Naive thymus-derived CD4-positive, alpha-beta T cell (primary cell): ENCODE data around the gene CDH4. TPM values are rescaled to one million over a fixed set of nuclear protein-coding genes. Genes with fewer than 3 reads are reported as not detected.

Source experiments
- ATAC-seq: fragments of 150-1000 bp; cut with Tn5 transposase; 2 replicates; pipeline ENCODE4 v1.10.0; 2021; ENCODE audit warnings: mild to moderate bottlenecking, moderate library complexity
- CTCF ChIA-PET: fragments of 350-600 bp; sonication (Branson Sonifier 250); formaldehyde crosslinking; loops from one replicate; lab custom pipeline; 2021; ENCODE audit warnings: antibody characterized with exemption; lab: Charles Lee
- POLR2A ChIA-PET: fragments of 350-600 bp; sonication (Branson Sonifier 250); formaldehyde crosslinking; loops from one replicate; lab custom pipeline; 2021; ENCODE audit warnings: antibody characterized with exemption, inconsistent platforms; lab: Charles Lee
- DNase-seq, 9 donors: peaks; one replicate each; pipeline versions ENCODE4 v3.0.0 to v3.0.0-alpha.2; 2020 to 2022; ENCODE audit warnings: mixed read lengths in 1 of 9
- H3K27ac ChIP-seq: one replicate; pipeline ENCODE4 v1.7.0; 2013; ENCODE audit warnings: mild to moderate bottlenecking, low read depth, low read length, moderate library complexity
- H3K27me3 ChIP-seq, 2 donors: one replicate each; pipeline ENCODE4 v1.7.0; 2013; ENCODE audit warnings: low read length in 2 of 2, mild to moderate bottlenecking in 2 of 2, moderate library complexity in 2 of 2; ENCODE audit not compliant: control insufficient read depth in 2 of 2, insufficient read depth in 2 of 2
- H3K36me3 ChIP-seq, 3 experiments: 1 replicate in 2 of 3; 2 replicates in 1 of 3; pipeline ENCODE4 v1.7.0; 2013; ENCODE audit warnings: low read length in 3 of 3, mild to moderate bottlenecking in 3 of 3, moderate library complexity in 1 of 3; ENCODE audit not compliant: insufficient read depth in 3 of 3, control insufficient read depth in 2 of 3
- H3K4me1 ChIP-seq, 2 donors: one replicate each; pipeline ENCODE4 v1.7.0; 2013; ENCODE audit warnings: low read length in 2 of 2, mild to moderate bottlenecking in 2 of 2, moderate library complexity in 1 of 2; ENCODE audit not compliant: control insufficient read depth in 2 of 2, insufficient read depth in 2 of 2
- H3K4me3 ChIP-seq: 2 replicates; pipeline ENCODE4 v1.7.0; 2013; ENCODE audit warnings: mild to moderate bottlenecking, low read length
- H3K9me3 ChIP-seq, 3 experiments: 1 replicate in 2 of 3; 2 replicates in 1 of 3; pipeline ENCODE4 v1.7.0; 2013; ENCODE audit warnings: low read length in 3 of 3; ENCODE audit not compliant: control insufficient read depth in 2 of 3
- H3K27ac Mint-ChIP-seq, 9 donors: one replicate each; pipeline ENCODE4 v1.8.0; 2020 to 2022; ENCODE audit warnings: mixed read lengths in 9 of 9, mild to moderate bottlenecking in 8 of 9, moderate library complexity in 5 of 9, inconsistent platforms in 2 of 9
- H3K27me3 Mint-ChIP-seq, 5 donors: one replicate each; pipeline ENCODE4 v1.8.0; 2021 to 2022; ENCODE audit warnings: mixed read lengths in 5 of 5, mild to moderate bottlenecking in 1 of 5
- H3K36me3 Mint-ChIP-seq, 5 donors: one replicate each; pipeline ENCODE4 v1.8.0; 2020 to 2022; ENCODE audit warnings: mixed read lengths in 5 of 5, mild to moderate bottlenecking in 3 of 5, inconsistent platforms in 1 of 5
- H3K4me1 Mint-ChIP-seq, 7 donors: one replicate each; pipeline ENCODE4 v1.8.0; 2020 to 2022; ENCODE audit warnings: mixed read lengths in 7 of 7, mild to moderate bottlenecking in 3 of 7, inconsistent platforms in 1 of 7
- H3K4me3 Mint-ChIP-seq, 10 donors: one replicate each; pipeline ENCODE4 v1.8.0; 2020 to 2022; ENCODE audit warnings: mild to moderate bottlenecking in 10 of 10, mixed read lengths in 10 of 10, moderate library complexity in 6 of 10, inconsistent platforms in 2 of 10
- H3K9me3 Mint-ChIP-seq, 11 donors: one replicate each; pipeline ENCODE4 v1.8.0; 2020 to 2022; ENCODE audit warnings: mixed read lengths in 11 of 11, mild to moderate bottlenecking in 4 of 11, inconsistent platforms in 1 of 11, moderate library complexity in 1 of 11
- intact Hi-C, 2 donors: fragments of 100-400 bp; cut with micrococcal nuclease; formaldehyde crosslinking; loops; one replicate each; pipeline ENCODE4 v1.15.1; 2023
- polyA plus RNA-seq, 2 donors: library from polyadenylated mRNA; unstranded; fragments of 300-500 nt; fragmentation: Illumina TruSeq; gene quantifications; one replicate each; pipeline ENCODE4 v1.2.3, GENCODE V29; 2021
- total RNA-seq, 6 experiments: library from RNA in 5 of 6; stranded (reverse) in 5 of 6; gene quantifications; 1 replicate in 5 of 6; 2 replicates in 1 of 6; pipeline ENCODE4 v1.2.3 and lab custom pipeline; 2021 to 2026

Gene CDH4
- total and polyA plus RNA-seq, 7 experiments from 2014 or later: 0.05 to 0.43 (median 0.14) TPM; not detected in 1

- no peak overlapping the region for H3K4me3 Mint-ChIP-seq
- H3K9me3 ChIP-seq: no peaks in the 10 kb centered on the region
- H3K27ac ChIP-seq: no peak overlapping the region
- H3K27ac Mint-ChIP-seq: no peak overlapping the region
- POLR2A ChIA-PET: no interaction called here
- intact Hi-C loops: no loop called here
- peaks cover 0 to 26% (median 7%) of the 10 kb centered on the region in 5 donors for H3K27me3 Mint-ChIP-seq
- no peaks in the 10 kb centered on the region for H3K36me3 Mint-ChIP-seq
- H3K27me3 ChIP-seq: no peaks in the 10 kb centered on the region
- no peak for DNase-seq
- no peak overlapping the region for H3K4me3 ChIP-seq
- CTCF ChIA-PET: no interaction called here
- H3K9me3 Mint-ChIP-seq: peaks cover 2 to 13% (median 6%) of the 10 kb centered on the region in 11 donors
- H3K4me1 Mint-ChIP-seq: no peaks in the 10 kb centered on the region
- no peaks in the 10 kb centered on the region for H3K4me1 ChIP-seq
- H3K36me3 ChIP-seq: no peaks in the 10 kb centered on the region
- ATAC-seq: no peak
Observed at GRCh38 chr20:61482901-61483300, 230.8 kb downstream of the CDH4 start.

DNA sequence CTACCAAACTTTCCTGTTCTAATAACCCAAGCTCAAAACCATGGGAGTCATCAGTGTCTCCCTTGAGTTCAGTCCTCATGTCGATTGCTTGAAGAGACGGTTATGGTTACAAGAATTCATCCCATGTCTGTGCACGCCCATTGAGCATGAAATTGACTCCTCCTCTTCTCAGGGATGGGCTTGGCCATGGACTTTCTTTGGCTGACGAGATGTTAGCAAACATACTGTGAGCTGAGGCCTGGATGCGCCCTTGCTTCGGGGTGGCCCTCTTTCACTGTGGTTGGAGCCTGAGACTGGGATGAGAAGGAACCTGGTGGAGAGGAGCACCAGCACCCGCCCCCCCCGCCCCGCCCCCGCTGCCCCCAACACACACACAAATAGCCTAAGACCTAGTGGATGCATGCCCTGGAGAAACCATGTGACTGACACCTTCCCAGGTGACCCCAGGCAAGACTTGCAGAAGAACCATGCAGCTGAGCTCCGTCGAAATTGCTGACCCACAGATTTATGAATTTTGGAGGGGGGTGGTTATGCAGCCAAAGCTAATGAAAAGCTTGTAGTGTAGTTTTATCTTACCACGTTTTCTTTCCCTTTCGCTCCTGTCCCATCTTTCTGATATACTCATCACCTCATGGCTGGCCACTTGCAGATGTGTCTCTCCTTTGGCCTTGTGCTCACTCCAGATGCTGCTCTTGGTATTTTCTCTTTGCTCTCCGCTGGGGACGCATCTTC is 231.4 kb downstream of the CDH4 start:
- Mint-ChIP-seq H3K4me1 (no peaks in the 10 kb centered on the region), H3K27me3 (peaks cover 0 to 20% (median 6%) of the 10 kb centered on the region in 5 donors), H3K27ac (no peak overlapping the region), H3K9me3 (peaks cover under 1 to 11% (median 6%) of the 10 kb centered on the region in 11 donors), H3K4me3 (no peak overlapping the region), H3K36me3 (no peaks in the 10 kb centered on the region)
- no peaks in the 10 kb centered on the region for H3K36me3 ChIP-seq
- H3K27ac ChIP-seq: no peak overlapping the region
- H3K4me3 ChIP-seq: no peak overlapping the region
- ATAC-seq (no peak), DNase-seq (no peak)
- ChIA-PET POLR2A (no interaction called here), CTCF (no interaction called here)
- intact Hi-C loops: no loop called here
- H3K9me3 ChIP-seq: no peaks in the 10 kb centered on the region
- no peaks in the 10 kb centered on the region for H3K27me3 ChIP-seq
- no peaks in the 10 kb centered on the region for H3K4me1 ChIP-seq

DNA sequence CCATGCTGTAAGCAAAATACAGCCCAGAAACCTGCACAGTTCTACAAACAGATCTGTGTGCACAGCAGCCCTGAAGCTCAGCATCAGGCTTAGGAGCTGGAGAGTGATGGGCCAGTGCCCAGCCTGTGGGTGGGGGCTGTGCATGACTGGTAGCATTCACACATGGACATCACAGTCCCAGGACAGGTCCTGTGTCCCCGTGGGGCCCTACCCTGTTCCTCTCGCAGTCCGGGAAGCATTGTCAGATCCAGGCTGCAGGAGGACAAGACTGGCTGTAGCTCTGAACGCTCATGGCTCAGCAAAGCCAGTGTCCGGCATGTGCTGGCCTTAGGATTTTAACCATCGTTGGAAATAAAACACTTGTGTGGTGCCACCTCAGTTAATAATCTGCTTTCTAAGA is 234.1 kb downstream of the CDH4 start:
- intact Hi-C loops: no loop called here
- Mint-ChIP-seq H3K4me1 (no peaks in the 10 kb centered on the region), H3K27ac (no peak overlapping the region), H3K27me3 (peaks cover 0 to 10% (median 0%) of the 10 kb centered on the region in 5 donors), H3K36me3 (no peaks in the 10 kb centered on the region), H3K4me3 (no peak overlapping the region), H3K9me3 (peaks cover 0 to 11% (median 0%) of the 10 kb centered on the region in 11 donors)
- Histone ChIP-seq H3K27ac (no peak overlapping the region), H3K36me3 (no peaks in the 10 kb centered on the region), H3K4me1 (no peaks in the 10 kb centered on the region), H3K27me3 (no peaks in the 10 kb centered on the region), H3K4me3 (no peak overlapping the region), H3K9me3 (no peaks in the 10 kb centered on the region)
- ChIA-PET CTCF (no interaction called here), POLR2A (no interaction called here)
- DNase-seq (no peak), ATAC-seq (no peak)

GRCh38 chr20:61487346-61487996 is 235.4 kb downstream of the CDH4 start:
- Mint-ChIP-seq H3K36me3 (no peaks in the 10 kb centered on the region), H3K27me3 (peaks cover 0 to 10% (median 0%) of the 10 kb centered on the region in 5 donors), H3K4me3 (no peak overlapping the region), H3K4me1 (no peaks in the 10 kb centered on the region), H3K9me3 (peaks cover 0 to 10% (median 0%) of the 10 kb centered on the region in 11 donors), H3K27ac (no peak overlapping the region)
- DNase-seq (no peak), ATAC-seq (no peak)
- CTCF ChIA-PET: no interaction called here
- intact Hi-C loops: no loop called here
- Histone ChIP-seq H3K9me3 (no peaks in the 10 kb centered on the region), H3K4me3 (no peak overlapping the region), H3K27me3 (no peaks in the 10 kb centered on the region), H3K27ac (no peak overlapping the region), H3K4me1 (no peaks in the 10 kb centered on the region), H3K36me3 (no peaks in the 10 kb centered on the region)
- POLR2A ChIA-PET: no interaction called here

DNA sequence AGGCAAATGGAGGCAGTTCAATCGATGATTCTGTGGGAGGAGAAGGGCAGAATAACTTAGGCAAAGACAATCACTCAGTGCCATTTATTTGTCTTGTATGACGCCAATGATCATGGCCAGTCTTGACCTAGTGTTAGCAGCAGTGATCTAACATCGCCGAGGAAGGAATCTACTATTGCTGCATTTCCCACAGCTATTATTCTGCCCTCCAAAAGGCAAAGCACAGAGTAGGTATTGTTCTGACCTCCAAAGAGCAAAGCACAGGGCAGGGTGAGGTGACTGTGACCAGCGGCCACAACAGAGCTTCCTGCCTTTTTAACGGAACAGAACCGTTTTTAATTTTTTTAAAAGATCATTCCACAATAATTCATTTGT is 235.9 kb downstream of the CDH4 start:
- Mint-ChIP-seq H3K4me3 (no peak overlapping the region), H3K9me3 (peaks cover 0 to 6% (median 0%) of the 10 kb centered on the region in 11 donors), H3K36me3 (no peaks in the 10 kb centered on the region), H3K4me1 (no peaks in the 10 kb centered on the region), H3K27ac (no peak overlapping the region), H3K27me3 (peaks cover 0 to 10% (median 0%) of the 10 kb centered on the region in 5 donors)
- Histone ChIP-seq H3K4me1 (no peaks in the 10 kb centered on the region), H3K36me3 (no peaks in the 10 kb centered on the region), H3K27ac (no peak overlapping the region), H3K4me3 (no peak overlapping the region), H3K9me3 (no peaks in the 10 kb centered on the region), H3K27me3 (no peaks in the 10 kb centered on the region)
- ATAC-seq (no peak), DNase-seq (no peak)
- ChIA-PET CTCF (no interaction called here), POLR2A (no interaction called here)
- intact Hi-C loops: no loop called here

- Histone ChIP-seq H3K27me3 (no peaks in the 10 kb centered on the region), H3K27ac (no peak overlapping the region), H3K36me3 (no peaks in the 10 kb centered on the region), H3K4me3 (no peak overlapping the region), H3K4me1 (no peaks in the 10 kb centered on the region), H3K9me3 (no peaks in the 10 kb centered on the region)
- Mint-ChIP-seq H3K4me1 (no peaks in the 10 kb centered on the region), H3K9me3 (peaks cover 0 to 3% (median 0%) of the 10 kb centered on the region in 11 donors), H3K36me3 (no peaks in the 10 kb centered on the region), H3K4me3 (no peak overlapping the region), H3K27ac (no peak overlapping the region), H3K27me3 (peaks cover 0 to 12% (median 0%) of the 10 kb centered on the region in 5 donors)
- ATAC-seq (no peak), DNase-seq (no peak)
- ChIA-PET CTCF (no interaction called here), POLR2A (no interaction called here)
- intact Hi-C loops: no loop called here
Observed at GRCh38 chr20:61490721-61491120, 238.7 kb downstream of the CDH4 start.

- Histone ChIP-seq H3K27ac (no peak overlapping the region), H3K4me3 (no peak overlapping the region), H3K4me1 (no peaks in the 10 kb centered on the region), H3K9me3 (no peaks in the 10 kb centered on the region), H3K36me3 (no peaks in the 10 kb centered on the region), H3K27me3 (no peaks in the 10 kb centered on the region)
- H3K27ac Mint-ChIP-seq: no peak overlapping the region
- intact Hi-C loops: no loop called here
- no peak for DNase-seq
- no peak for ATAC-seq
- peaks cover 0 to 12% (median 3%) of the 10 kb centered on the region in 5 donors for H3K27me3 Mint-ChIP-seq
- peaks cover 0 to 3% (median 0%) of the 10 kb centered on the region in 11 donors for H3K9me3 Mint-ChIP-seq
- peaks cover 0 to 6% (median 0%) of the 10 kb centered on the region in 7 donors for H3K4me1 Mint-ChIP-seq
- ChIA-PET POLR2A (no interaction called here), CTCF (no interaction called here)
- H3K4me3 Mint-ChIP-seq: no peak overlapping the region
- no peaks in the 10 kb centered on the region for H3K36me3 Mint-ChIP-seq
Observed at GRCh38 chr20:61492065-61492464, 240.0 kb downstream of the CDH4 start.
